Measurements from ENCODE around the gene ARHGEF10L.

DNA sequence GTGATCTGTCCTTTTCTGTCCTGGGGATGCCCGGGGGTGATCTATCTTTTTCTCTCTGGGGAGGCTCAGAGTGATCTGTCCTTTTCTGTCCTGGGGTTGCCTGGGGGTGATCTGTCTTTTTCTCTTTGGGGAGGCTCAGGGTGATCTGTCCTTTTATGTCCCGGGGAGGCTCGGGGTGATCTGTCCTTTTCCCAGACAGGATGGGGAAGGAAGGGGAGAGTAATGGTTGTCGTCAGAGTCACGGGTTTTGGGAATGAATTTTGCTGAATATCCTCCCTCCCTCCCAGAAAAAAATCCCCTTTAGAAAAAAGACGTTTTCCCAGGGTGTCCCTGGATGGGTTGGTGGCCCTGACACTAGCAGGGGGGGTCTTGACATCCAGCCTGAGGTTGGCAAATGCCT is 91.5 kb downstream of the ARHGEF10L start:
- TF ChIP-seq CTCF (IDR thresholded peaks at IDR 0.05) (no peak), POLR2AphosphoS5 (IDR thresholded peaks at IDR 0.05) (no peak)

All from prostate gland (tissue), 2 donors.